Hepatocyte (in vitro differentiated cells): Measurements from ENCODE around the gene MIP. TPM values are rescaled to one million over a fixed set of nuclear protein-coding genes. Genes with fewer than 3 reads are reported as not detected.
"Not testable (repeated sequence)": the region's sequence is repeated elsewhere in the genome, so short reads cannot be mapped to it uniquely, and the experiment has no call there.

Experiments used
- DNase-seq: peaks from one replicate; pipeline ENCODE4 v3.0.0-alpha.2; 2016; ENCODE audit warnings: low spot score
- H2AFZ ChIP-seq: fragments of 200-600 bp; sonication (generic); 2 replicates; pipeline ENCODE4 v1.6.0; 2016; ENCODE audit warnings: antibody characterized with exemption, mild to moderate bottlenecking
- H3K27ac ChIP-seq: fragments of 200-600 bp; sonication (generic); 2 replicates; pipeline ENCODE4 v1.5.1; 2016; ENCODE audit warnings: mild to moderate bottlenecking
- H3K27me3 ChIP-seq: fragments of 200-600 bp; sonication (generic); 2 replicates; pipeline ENCODE4 v1.6.1; 2016
- H3K36me3 ChIP-seq: fragments of 200-600 bp; sonication (generic); replicated peaks from 2 replicates; pipeline ENCODE4 v1.5.1; 2016; ENCODE audit warnings: low read depth; ENCODE audit not compliant: insufficient read depth
- H3K4me1 ChIP-seq: fragments of 200-600 bp; sonication (generic); 2 replicates; pipeline ENCODE4 v1.5.1; 2016; ENCODE audit warnings: mild to moderate bottlenecking, moderate library complexity; ENCODE audit not compliant: insufficient read depth
- H3K4me2 ChIP-seq: fragments of 200-600 bp; sonication (generic); 2 replicates; pipeline ENCODE4 v1.6.0; 2016
- H3K4me3 ChIP-seq: fragments of 200-600 bp; sonication (generic); 2 replicates; pipeline ENCODE4 v1.5.1; 2016; ENCODE audit warnings: mild to moderate bottlenecking
- H3K79me2 ChIP-seq: fragments of 200-600 bp; sonication (generic); 2 replicates; pipeline ENCODE4 v1.6.0; 2017; ENCODE audit warnings: mild to moderate bottlenecking
- H3K9me2 ChIP-seq: fragments of 200-600 bp; sonication (generic); replicated peaks from 2 replicates; pipeline ENCODE4 v1.6.0; 2017; ENCODE audit warnings: mild to moderate bottlenecking; ENCODE audit not compliant: insufficient read depth
- H3K9me3 ChIP-seq: fragments of 200-600 bp; sonication (generic); 2 replicates; pipeline ENCODE4 v1.5.1; 2016; ENCODE audit warnings: low read depth, mild to moderate bottlenecking
- H4K20me1 ChIP-seq: fragments of 200-600 bp; sonication (generic); 2 replicates; pipeline ENCODE4 v1.6.0; 2016; ENCODE audit warnings: mild to moderate bottlenecking; ENCODE audit not compliant: insufficient read depth, poor library complexity, severe bottlenecking
- EZH2 ChIP-seq: fragments of 200-600 bp; sonication (generic); IDR thresholded peaks from 2 replicates; pipeline ENCODE4 v1.6.1; 2016; ENCODE audit warnings: antibody characterized with exemption, mild to moderate bottlenecking, borderline replicate concordance
- EZH2phosphoT487 ChIP-seq: fragments of 200-600 bp; sonication (generic); IDR thresholded peaks from one replicate; pipeline ENCODE4 v1.6.1; 2018; ENCODE audit warnings: antibody characterized with exemption, mild to moderate bottlenecking, low read depth, moderate library complexity; ENCODE audit not compliant: unreplicated experiment, severe bottlenecking
- WGBS: methylation state at CpG from one replicate; pipeline ENCODE4 v1.1.6; 2016; ENCODE audit warnings: low lambda C conversion rate; ENCODE audit errors: missing lambda C conversion rate; 5-methylcytosine and 5-hydroxymethylcytosine counted together
- polyA plus RNA-seq: library from polyadenylated mRNA; unstranded; fragments of >200 nt; fragmentation: Nextera tagmentation; extraction: Ambion mirVana; gene quantifications from 2 replicates; pipeline ENCODE4 v1.2.1, GENCODE V29; 2016
- total RNA-seq: library from RNA; depleted of rRNA; stranded (reverse); fragments of >200 nt; gene quantifications from 2 replicates; pipeline ENCODE4 v1.2.3, GENCODE V29; 2014
- TF ChIP-seq, protein P1 (sequence below): fragments of 200-600 bp; sonication (generic); IDR thresholded peaks from 2 replicates; pipeline ENCODE4 v1.5.1; 2016; ENCODE audit warnings: antibody characterized with exemption, mild to moderate bottlenecking; ENCODE audit not compliant: poor library complexity

Gene MIP
- 0.08 TPM in 1 of 2 replicates, not detected in the other for total RNA-seq
- polyA plus RNA-seq, result 0.30 TPM in 1 of 2 replicates, not detected in the other

- H3K4me1 ChIP-seq, result peaks cover 6% of the 10 kb centered on the region
- no peak within 1 kb of the TSS for H3K4me3 ChIP-seq
- 84% methylated on average over 5 of the region's 5 CpGs for WGBS
- H3K9me2 ChIP-seq, result no peaks in the 10 kb centered on the region
- H3K79me2 ChIP-seq, result no peaks in the 10 kb centered on the region
- TF ChIP-seq, protein P1, sequence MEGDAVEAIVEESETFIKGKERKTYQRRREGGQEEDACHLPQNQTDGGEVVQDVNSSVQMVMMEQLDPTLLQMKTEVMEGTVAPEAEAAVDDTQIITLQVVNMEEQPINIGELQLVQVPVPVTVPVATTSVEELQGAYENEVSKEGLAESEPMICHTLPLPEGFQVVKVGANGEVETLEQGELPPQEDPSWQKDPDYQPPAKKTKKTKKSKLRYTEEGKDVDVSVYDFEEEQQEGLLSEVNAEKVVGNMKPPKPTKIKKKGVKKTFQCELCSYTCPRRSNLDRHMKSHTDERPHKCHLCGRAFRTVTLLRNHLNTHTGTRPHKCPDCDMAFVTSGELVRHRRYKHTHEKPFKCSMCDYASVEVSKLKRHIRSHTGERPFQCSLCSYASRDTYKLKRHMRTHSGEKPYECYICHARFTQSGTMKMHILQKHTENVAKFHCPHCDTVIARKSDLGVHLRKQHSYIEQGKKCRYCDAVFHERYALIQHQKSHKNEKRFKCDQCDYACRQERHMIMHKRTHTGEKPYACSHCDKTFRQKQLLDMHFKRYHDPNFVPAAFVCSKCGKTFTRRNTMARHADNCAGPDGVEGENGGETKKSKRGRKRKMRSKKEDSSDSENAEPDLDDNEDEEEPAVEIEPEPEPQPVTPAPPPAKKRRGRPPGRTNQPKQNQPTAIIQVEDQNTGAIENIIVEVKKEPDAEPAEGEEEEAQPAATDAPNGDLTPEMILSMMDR, result no peak
- no peak for TF ChIP-seq EZH2phosphoT487
- TF ChIP-seq EZH2, result no peak
- no peak for DNase-seq
- H3K27ac ChIP-seq, result no peak within 1 kb of the TSS
- H3K27me3 ChIP-seq, result no peaks in the 10 kb centered on the region
- H3K4me2 ChIP-seq, result no peak within 1 kb of the TSS
- no peak within 1 kb of the TSS for H2AFZ ChIP-seq
- H3K9me3 ChIP-seq, result no peaks in the 10 kb centered on the region
- H4K20me1 ChIP-seq, result no peaks in the 10 kb centered on the region
- no peaks in the 10 kb centered on the region for H3K36me3 ChIP-seq
Observed at GRCh38 chr12:56454557-56454956, at the start of gene MIP. TSS of gene MIP (minus strand) at chr12:56454657. CDS start at chr12:56454613, 44 bp downstream.

DNA sequence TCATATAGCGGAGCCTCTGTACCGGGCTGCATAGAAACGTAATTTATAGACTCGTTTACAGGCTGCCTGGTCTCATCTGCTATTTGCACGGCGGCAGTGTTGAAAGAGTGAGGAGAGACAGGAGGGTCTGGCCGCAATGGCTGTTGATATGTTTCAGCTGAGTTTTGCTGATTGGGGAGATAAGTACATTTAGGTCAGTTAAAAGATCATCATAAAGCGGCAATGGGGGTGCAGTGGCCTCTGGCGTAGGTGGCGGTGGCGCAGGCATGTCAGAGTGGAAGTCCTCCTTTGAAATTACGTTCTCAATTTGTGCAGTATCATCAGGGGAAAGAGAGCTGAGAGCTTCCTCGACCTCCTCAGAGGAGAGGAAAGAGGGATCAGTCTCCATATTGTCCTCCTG is 45.4 kb upstream of the MIP start:
- not testable (repeated sequence) for H3K9me3 ChIP-seq, H3K27ac ChIP-seq, H3K4me2 ChIP-seq, DNase-seq, H2AFZ ChIP-seq, H3K4me3 ChIP-seq, H3K4me1 ChIP-seq, H4K20me1 ChIP-seq, H3K9me2 ChIP-seq, H3K36me3 ChIP-seq, H3K27me3 ChIP-seq, H3K79me2 ChIP-seq
- 61% methylated on average over 13 of the region's 13 CpGs for WGBS

DNA sequence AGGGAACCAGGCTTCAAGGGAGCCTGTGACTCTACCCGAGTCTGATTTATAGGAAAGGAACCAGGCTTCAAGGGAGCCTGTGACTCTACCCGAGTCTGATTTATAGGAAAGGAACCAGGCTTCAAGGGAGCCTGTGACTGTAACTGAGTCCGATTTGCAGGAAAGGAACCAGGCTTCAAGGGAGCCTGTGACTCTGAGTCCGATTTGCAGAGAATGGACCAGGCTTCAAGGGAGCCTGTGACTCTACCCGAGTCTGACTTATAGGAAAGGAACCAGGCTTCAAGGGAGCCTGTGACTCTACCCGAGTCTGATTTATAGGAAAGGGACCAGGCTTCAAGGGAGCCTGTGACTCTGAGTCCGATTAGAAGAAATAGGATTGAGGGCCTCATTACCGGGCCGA is 45.0 kb upstream of the MIP start:
- not testable (repeated sequence) for H3K27me3 ChIP-seq, H3K4me3 ChIP-seq, DNase-seq, H3K36me3 ChIP-seq, H2AFZ ChIP-seq, H3K4me2 ChIP-seq, H3K4me1 ChIP-seq, H3K79me2 ChIP-seq, H3K9me3 ChIP-seq, H4K20me1 ChIP-seq, H3K9me2 ChIP-seq, H3K27ac ChIP-seq
- WGBS, result 67% methylated on average over 9 of the region's 9 CpGs

DNA sequence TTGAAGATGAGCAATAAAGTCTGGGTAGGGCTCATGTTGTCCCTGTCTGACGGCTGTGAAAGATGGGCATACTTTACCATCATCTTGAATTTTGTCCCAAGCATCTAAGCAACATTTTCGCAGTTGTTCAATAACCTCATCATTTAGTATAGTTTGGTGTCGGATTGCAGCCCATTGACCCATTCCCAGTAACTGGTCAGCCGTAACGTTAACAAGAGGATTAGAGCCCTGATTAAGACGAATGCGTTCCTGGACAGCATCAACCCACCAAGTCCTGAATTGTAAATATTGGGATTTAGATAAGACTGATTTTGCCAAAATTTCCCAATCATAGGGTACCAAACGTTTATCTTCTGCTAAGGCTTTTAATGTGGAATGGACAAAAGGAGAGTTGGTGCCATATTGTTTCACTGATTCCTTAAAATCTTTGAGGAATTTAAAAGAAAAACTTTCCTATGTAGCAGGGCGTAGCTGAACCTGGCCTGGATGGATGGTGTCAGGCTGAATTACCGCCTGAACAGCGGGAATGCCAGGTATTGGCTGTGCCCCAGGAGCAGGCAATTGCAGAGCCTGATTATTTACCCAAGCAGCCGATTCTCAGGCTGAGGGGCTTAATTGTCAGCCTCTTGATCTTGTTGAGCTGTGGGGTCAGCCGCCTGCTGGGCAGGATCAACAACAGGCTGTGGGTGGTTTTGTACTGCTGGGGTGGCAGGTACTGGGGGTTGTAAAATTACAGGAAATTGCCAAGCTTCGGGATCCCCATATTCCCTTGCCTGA is 43.9 kb upstream of the MIP start:
- not testable (repeated sequence) for H3K4me3 ChIP-seq, H3K27ac ChIP-seq, H4K20me1 ChIP-seq, H3K79me2 ChIP-seq, H2AFZ ChIP-seq, H3K4me2 ChIP-seq, H3K27me3 ChIP-seq, DNase-seq, H3K36me3 ChIP-seq, H3K9me3 ChIP-seq, H3K9me2 ChIP-seq, H3K4me1 ChIP-seq
- WGBS, result 37% methylated on average over 14 of the region's 14 CpGs

GRCh38 chr12:56496704-56497103 is 42.2 kb upstream of the MIP start:
- not testable (repeated sequence) for H3K9me3 ChIP-seq, H3K4me2 ChIP-seq, H4K20me1 ChIP-seq, H3K36me3 ChIP-seq, H3K4me3 ChIP-seq, H3K9me2 ChIP-seq, H3K4me1 ChIP-seq, H3K79me2 ChIP-seq, H2AFZ ChIP-seq, H3K27ac ChIP-seq, H3K27me3 ChIP-seq
- DNase-seq, result peak; percentile 46
- TF ChIP-seq, protein P1, result peak; percentile 41
- 27% methylated on average over 14 of the region's 17 CpGs for WGBS

DNA sequence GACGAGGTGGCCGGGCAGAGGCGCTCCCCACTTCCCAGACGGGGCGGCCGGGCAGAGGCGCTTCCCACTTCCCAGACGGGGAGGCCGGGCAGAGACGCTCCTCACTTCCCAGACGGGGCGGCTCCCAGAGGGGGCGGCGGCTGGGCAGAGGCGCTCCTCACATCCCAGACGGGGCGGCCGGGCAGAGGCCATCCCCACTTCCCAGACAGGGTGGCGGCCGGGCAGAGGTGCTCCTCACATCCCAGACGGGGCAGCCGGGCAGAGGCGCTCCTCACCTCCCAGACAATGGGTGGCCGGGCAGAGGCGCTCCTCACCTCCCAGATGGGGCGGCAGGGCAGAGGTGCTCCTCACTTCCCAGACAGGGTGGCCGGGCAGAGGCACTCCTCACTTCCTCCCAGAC is 40.0 kb upstream of the MIP start:
- not testable (repeated sequence) for H2AFZ ChIP-seq, H3K27ac ChIP-seq, H3K4me2 ChIP-seq, H3K9me2 ChIP-seq, H3K79me2 ChIP-seq, H4K20me1 ChIP-seq, H3K4me1 ChIP-seq, H3K36me3 ChIP-seq, H3K9me3 ChIP-seq, DNase-seq, H3K4me3 ChIP-seq
- peaks cover 13% of the 10 kb centered on the region for H3K27me3 ChIP-seq
- 100% methylated on average over 3 of the region's 27 CpGs for WGBS

DNA sequence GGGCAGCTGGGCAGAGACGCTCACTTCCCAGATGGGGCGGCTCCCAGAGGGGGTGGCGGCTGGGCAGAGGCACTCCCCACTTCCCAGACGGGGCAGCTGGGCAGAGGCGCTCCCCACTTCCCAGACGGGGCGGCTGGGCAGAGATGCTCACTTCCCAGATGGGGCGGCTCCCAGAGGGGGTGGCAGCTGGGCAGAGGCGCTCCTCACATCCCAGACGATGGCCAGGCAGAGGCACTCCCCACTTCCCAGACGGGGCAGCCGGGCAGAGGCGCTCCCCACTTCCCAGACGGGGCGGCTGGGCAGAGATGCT is 39.6 kb upstream of the MIP start:
- not testable (repeated sequence) for H3K36me3 ChIP-seq, DNase-seq, H3K9me3 ChIP-seq, H3K9me2 ChIP-seq, H3K4me1 ChIP-seq, H3K27ac ChIP-seq, H3K4me2 ChIP-seq, H4K20me1 ChIP-seq, H3K4me3 ChIP-seq, H3K79me2 ChIP-seq, H2AFZ ChIP-seq
- WGBS, result no CpG with 5 or more reads among the region's 15 CpGs
- peaks cover 17% of the 10 kb centered on the region for H3K27me3 ChIP-seq
